MM.1S (cell line): ENCODE data around the gene DPH6.

Source experiments
- DNase-seq: peaks from one replicate; pipeline ENCODE4 v3.0.0-alpha.2; 2015
- H2AFZ ChIP-seq: fragments of 300-600 bp; sonication (generic); 2 replicates; pipeline ENCODE4 v1.6.0; 2016; ENCODE audit warnings: antibody characterized with exemption, low read length
- H3F3A ChIP-seq: fragments of 300-600 bp; sonication (generic); 2 replicates; pipeline ENCODE4 v1.6.1; 2016; ENCODE audit warnings: mild to moderate bottlenecking, antibody characterized with exemption, low read length, moderate library complexity, mixed read lengths; ENCODE audit not compliant: insufficient read depth
- H3K27ac ChIP-seq: fragments of 300-600 bp; sonication (generic); 2 replicates; pipeline ENCODE4 v1.5.1; 2016; ENCODE audit warnings: mild to moderate bottlenecking, low read length
- H3K27me3 ChIP-seq: fragments of 300-600 bp; sonication (generic); replicated peaks from 2 replicates; pipeline ENCODE4 v1.6.0; 2016; ENCODE audit warnings: low read length; ENCODE audit not compliant: insufficient read depth
- H3K36me3 ChIP-seq: fragments of 300-600 bp; sonication (generic); replicated peaks from 2 replicates; pipeline ENCODE4 v1.6.1; 2016; ENCODE audit warnings: mild to moderate bottlenecking, low read length, mixed read lengths; ENCODE audit not compliant: insufficient read depth
- H3K4me1 ChIP-seq: fragments of 300-600 bp; sonication (generic); 2 replicates; pipeline ENCODE4 v1.6.1; 2016; ENCODE audit warnings: low read length, mixed read lengths
- H3K4me2 ChIP-seq: fragments of 300-600 bp; sonication (generic); 2 replicates; pipeline ENCODE4 v1.6.0; 2016; ENCODE audit warnings: low read depth, low read length
- H3K4me3 ChIP-seq: fragments of 300-600 bp; sonication (generic); 2 replicates; pipeline ENCODE4 v1.5.1; 2016; ENCODE audit warnings: low read length, mixed read lengths
- H3K79me2 ChIP-seq: fragments of 300-600 bp; sonication (generic); 2 replicates; pipeline ENCODE4 v1.6.1; 2016; ENCODE audit warnings: mixed run types, low read length, mixed read lengths
- H3K9ac ChIP-seq: fragments of 300-600 bp; sonication (generic); 2 replicates; pipeline ENCODE4 v1.6.1; 2016; ENCODE audit warnings: low read length, mixed read lengths
- H3K9me2 ChIP-seq: fragments of 300-600 bp; sonication (generic); replicated peaks from 2 replicates; pipeline ENCODE4 v1.6.1; 2016; ENCODE audit warnings: mild to moderate bottlenecking, low read length, mixed read lengths; ENCODE audit not compliant: insufficient read depth
- H3K9me3 ChIP-seq: fragments of 300-600 bp; sonication (generic); replicated peaks from 2 replicates; pipeline ENCODE4 v1.6.1; 2016; ENCODE audit warnings: mild to moderate bottlenecking, low read length, mixed read lengths; ENCODE audit not compliant: insufficient read depth
- H4K20me1 ChIP-seq: fragments of 300-600 bp; sonication (generic); 2 replicates; pipeline ENCODE4 v1.6.1; 2016; ENCODE audit warnings: mild to moderate bottlenecking, low read length, moderate library complexity, mixed read lengths; ENCODE audit not compliant: insufficient read depth
- EZH2 ChIP-seq: fragments of 300-600 bp; sonication (generic); optimal IDR thresholded peaks from 2 replicates; pipeline ENCODE3; 2017; ENCODE audit warnings: low read depth, mild to moderate bottlenecking, antibody characterized with exemption, low read length, mixed read lengths
- EZH2phosphoT487 ChIP-seq: fragments of 300-600 bp; sonication (generic); IDR thresholded peaks from 2 replicates; pipeline ENCODE4 v1.6.1; 2018; ENCODE audit warnings: antibody characterized with exemption, low read length
- TF ChIP-seq, protein P1 (sequence below): fragments of 300-600 bp; sonication (generic); IDR thresholded peaks from 2 replicates; pipeline ENCODE4 v1.5.1; 2016; ENCODE audit warnings: antibody characterized with exemption, low read length, mixed read lengths

The DPH6 gene

DNA sequence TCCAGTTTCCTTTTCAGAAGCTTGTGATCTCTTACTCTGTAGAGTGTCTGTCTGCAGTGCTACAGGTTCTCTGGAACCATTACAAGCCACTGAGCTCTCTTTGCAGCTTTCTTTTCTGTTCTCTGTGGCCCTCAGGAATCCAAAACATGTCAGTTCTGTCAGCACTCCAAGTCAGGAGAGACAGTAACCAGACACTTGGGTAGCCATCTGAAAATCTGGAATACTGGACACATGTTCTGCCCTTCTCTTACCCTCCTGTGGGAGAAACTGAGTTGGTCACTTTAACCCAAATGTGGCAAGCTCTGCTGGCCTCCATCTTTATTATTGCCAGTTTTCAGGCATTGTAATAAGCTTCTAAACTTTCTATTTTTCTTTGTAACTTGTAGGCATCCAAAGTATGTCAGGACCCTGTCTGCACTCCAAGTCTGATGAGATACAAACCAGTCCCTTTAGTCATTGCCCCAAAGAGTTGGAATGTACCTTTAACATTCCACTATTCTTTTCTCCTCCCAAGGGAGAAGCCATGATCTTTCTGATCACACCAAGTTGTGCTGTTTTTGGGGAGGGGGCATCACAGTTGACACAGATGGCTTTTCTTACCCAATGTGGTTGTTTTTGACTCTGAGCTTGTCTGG, 183.7 kb downstream of the DPH6 start:
- Histone ChIP-seq H3K27ac (no peak overlapping the region), H3K36me3 (no peaks in the 10 kb centered on the region), H4K20me1 (no peaks in the 10 kb centered on the region), H2AFZ (no peak overlapping the region), H3K4me2 (no peak overlapping the region), H3K9me3 (no peaks in the 10 kb centered on the region), H3K9me2 (no peaks in the 10 kb centered on the region), H3K9ac (no peak overlapping the region), H3K79me2 (no peaks in the 10 kb centered on the region), H3K4me3 (no peak overlapping the region), H3K4me1 (no peaks in the 10 kb centered on the region), H3F3A (no peaks in the 10 kb centered on the region), H3K27me3 (no peaks in the 10 kb centered on the region)
- TF ChIP-seq EZH2 (no peak), EZH2phosphoT487 (no peak)
- TF ChIP-seq, protein P1, sequence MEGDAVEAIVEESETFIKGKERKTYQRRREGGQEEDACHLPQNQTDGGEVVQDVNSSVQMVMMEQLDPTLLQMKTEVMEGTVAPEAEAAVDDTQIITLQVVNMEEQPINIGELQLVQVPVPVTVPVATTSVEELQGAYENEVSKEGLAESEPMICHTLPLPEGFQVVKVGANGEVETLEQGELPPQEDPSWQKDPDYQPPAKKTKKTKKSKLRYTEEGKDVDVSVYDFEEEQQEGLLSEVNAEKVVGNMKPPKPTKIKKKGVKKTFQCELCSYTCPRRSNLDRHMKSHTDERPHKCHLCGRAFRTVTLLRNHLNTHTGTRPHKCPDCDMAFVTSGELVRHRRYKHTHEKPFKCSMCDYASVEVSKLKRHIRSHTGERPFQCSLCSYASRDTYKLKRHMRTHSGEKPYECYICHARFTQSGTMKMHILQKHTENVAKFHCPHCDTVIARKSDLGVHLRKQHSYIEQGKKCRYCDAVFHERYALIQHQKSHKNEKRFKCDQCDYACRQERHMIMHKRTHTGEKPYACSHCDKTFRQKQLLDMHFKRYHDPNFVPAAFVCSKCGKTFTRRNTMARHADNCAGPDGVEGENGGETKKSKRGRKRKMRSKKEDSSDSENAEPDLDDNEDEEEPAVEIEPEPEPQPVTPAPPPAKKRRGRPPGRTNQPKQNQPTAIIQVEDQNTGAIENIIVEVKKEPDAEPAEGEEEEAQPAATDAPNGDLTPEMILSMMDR, result no peak
- no peak for DNase-seq

DNA sequence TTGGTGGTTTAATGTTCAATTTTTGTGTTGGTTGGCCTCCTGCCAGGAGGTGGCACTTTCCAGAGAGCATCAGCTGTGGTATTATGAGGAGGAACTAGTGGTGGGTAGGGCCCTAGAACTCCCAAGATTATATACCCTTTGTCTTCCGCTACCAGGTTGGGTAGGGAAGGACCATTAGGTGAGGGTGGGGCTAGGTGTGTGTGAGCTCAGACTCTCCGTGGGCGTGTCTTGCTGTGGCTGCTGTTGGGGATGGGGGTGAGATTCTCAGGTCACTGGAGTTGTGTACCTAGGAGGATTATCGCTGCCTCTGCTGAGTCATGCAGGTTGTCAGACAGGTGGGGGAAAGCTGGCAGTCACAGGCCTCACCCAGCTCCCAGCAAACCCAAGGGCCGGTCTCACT, 187.1 kb downstream of the DPH6 start:
- Histone ChIP-seq H3K4me3 (no peak overlapping the region), H3K4me2 (no peak overlapping the region), H3K9ac (no peak overlapping the region), H2AFZ (no peak overlapping the region), H3K27ac (no peak overlapping the region), H3K27me3 (no peaks in the 10 kb centered on the region), H3K9me2 (no peaks in the 10 kb centered on the region), H3K36me3 (no peaks in the 10 kb centered on the region), H4K20me1 (no peaks in the 10 kb centered on the region), H3K9me3 (no peaks in the 10 kb centered on the region), H3K4me1 (no peaks in the 10 kb centered on the region), H3K79me2 (no peaks in the 10 kb centered on the region), H3F3A (no peaks in the 10 kb centered on the region)
- DNase-seq, result no peak
- no peak for TF ChIP-seq EZH2phosphoT487
- no peak for TF ChIP-seq EZH2
- TF ChIP-seq, protein P1, result no peak

DNA sequence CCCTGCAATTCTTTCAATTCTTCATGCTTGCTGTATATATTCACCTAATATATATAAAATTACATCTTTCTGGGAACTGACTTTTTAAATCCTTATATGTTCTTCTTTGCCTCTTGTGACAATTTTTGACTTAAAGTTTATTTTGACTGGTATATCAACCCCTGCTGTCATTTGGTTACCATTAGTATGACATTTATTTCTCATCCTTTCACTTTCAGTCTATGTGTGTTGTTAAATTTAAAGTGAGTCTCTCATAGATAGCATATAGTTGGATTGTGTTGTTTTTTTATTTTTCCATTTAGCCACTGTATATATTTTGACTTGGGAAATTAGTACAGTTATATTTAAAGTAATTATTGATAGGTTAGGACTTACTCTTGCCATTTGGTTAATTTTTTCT, 194.9 kb downstream of the DPH6 start:
- no peak overlapping the region for H3K9ac ChIP-seq
- H3F3A ChIP-seq, result no peaks in the 10 kb centered on the region
- H3K27ac ChIP-seq, result no peak overlapping the region
- DNase-seq, result no peak
- no peaks in the 10 kb centered on the region for H3K27me3 ChIP-seq
- no peaks in the 10 kb centered on the region for H3K4me1 ChIP-seq
- no peaks in the 10 kb centered on the region for H3K79me2 ChIP-seq
- H4K20me1 ChIP-seq, result no peaks in the 10 kb centered on the region
- H3K4me2 ChIP-seq, result no peak overlapping the region
- TF ChIP-seq, protein P1, result no peak
- TF ChIP-seq EZH2phosphoT487 (no peak), EZH2 (no peak)
- no peaks in the 10 kb centered on the region for H3K9me3 ChIP-seq
- H2AFZ ChIP-seq, result no peak overlapping the region
- no peaks in the 10 kb centered on the region for H3K36me3 ChIP-seq
- no peaks in the 10 kb centered on the region for H3K9me2 ChIP-seq
- no peak overlapping the region for H3K4me3 ChIP-seq
